ENCODE data around the gene REX1BD. TPM values are rescaled to one million over a fixed set of nuclear protein-coding genes. Genes with fewer than 3 reads are reported as not detected.

Gene REX1BD
- total RNA-seq, 1 donor from 2014 or later = 54.3 TPM

DNA sequence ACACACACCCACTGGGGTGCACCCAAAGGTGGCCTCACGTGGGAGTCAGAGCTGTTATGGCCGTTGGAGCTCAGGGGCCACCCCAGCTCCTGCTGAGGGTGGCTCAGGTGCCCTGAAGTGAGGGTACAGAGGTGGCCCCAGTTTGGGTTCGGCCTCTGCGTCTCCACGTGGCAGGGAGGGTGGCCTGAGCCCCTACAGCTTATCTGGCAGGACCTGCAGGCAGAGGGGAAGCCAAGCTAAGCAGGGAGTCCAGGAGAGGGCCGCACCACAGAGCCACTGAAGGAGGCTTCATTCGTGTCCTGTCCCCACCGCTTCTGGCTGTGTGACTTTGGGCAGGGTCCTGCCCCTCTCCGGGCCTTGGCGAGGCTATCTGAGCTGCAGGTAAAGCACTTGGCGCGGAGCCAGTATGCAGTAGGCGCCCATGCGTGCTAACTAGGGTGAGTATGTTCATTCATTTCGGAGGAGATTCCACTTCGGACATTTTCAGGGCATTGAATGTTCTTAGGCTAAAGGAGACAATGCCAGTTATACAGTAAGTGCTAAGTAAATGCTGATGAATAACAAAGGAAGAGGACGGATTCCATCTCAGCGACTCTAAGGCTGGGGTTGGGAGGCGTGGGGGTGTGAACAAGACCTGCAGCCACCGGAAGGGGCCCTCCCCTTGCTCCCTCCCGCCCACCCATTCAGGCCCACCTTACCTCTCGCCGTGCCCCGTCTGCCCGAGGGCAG is 4.9 kb downstream of the REX1BD start:
- H3K9me3 Mint-ChIP-seq (ENCODE audit: unreplicated experiment) = peaks cover 25% of the 10 kb centered on the region
- TF ChIP-seq, protein P1, sequence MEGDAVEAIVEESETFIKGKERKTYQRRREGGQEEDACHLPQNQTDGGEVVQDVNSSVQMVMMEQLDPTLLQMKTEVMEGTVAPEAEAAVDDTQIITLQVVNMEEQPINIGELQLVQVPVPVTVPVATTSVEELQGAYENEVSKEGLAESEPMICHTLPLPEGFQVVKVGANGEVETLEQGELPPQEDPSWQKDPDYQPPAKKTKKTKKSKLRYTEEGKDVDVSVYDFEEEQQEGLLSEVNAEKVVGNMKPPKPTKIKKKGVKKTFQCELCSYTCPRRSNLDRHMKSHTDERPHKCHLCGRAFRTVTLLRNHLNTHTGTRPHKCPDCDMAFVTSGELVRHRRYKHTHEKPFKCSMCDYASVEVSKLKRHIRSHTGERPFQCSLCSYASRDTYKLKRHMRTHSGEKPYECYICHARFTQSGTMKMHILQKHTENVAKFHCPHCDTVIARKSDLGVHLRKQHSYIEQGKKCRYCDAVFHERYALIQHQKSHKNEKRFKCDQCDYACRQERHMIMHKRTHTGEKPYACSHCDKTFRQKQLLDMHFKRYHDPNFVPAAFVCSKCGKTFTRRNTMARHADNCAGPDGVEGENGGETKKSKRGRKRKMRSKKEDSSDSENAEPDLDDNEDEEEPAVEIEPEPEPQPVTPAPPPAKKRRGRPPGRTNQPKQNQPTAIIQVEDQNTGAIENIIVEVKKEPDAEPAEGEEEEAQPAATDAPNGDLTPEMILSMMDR (IDR thresholded peaks at IDR 0.05; ENCODE audit: partially characterized antibody, unreplicated experiment) = no peak
- H3K36me3 Mint-ChIP-seq (ENCODE audit: unreplicated experiment) = no peaks in the 10 kb centered on the region
- H3K27me3 Mint-ChIP-seq (ENCODE audit: unreplicated experiment) = peaks cover 15% of the 10 kb centered on the region
- H3K4me3 Mint-ChIP-seq (ENCODE audit: unreplicated experiment) = peak overlapping the region; percentile 81
- H3K4me1 Mint-ChIP-seq (ENCODE audit: low read depth, unreplicated experiment) = peaks cover 5% of the 10 kb centered on the region
- no peak overlapping the region for H3K27ac Mint-ChIP-seq (ENCODE audit: unreplicated experiment)
- DNase-seq = no peak

DNA sequence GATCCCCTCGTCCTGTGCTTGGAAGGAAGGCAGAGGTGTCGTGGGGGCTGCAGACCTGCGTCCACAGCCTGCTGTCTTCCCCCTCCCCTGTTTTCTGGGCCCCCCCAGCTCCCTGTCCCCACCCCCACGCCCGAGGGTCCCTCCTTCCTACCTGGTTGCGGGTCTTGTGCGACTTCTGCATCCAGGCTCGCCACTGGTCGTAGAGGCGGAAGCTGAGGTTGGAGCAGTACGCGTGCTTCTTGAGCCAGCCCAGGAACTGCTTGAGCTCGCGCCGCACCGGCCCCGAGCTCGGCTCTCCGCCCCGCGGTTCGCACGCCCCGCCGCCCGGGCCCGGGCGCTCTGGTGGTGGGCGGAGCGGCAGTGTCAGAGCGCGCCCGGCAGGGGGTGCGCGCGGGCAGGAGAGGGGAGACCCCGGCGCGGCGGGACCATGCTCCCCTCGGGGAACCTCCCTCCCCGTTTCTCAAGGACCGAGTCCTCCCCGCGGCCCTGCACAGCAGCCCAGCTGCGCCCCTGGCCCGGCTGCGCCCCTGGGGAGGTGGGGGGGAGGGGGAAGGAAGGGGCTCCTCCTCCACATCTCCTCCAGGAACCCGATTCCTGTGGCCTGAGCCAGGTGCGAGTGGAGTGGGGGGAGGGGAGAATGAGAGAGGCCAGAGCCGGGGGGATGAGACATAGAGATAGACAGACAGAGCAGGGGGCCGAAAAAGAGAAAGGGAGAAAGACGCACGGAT is 5.7 kb downstream of the REX1BD start:
- Mint-ChIP-seq H3K9me3 (ENCODE audit: unreplicated experiment) (peaks cover 25% of the 10 kb centered on the region), H3K27ac (ENCODE audit: unreplicated experiment) (peak overlapping the region; percentile 90), H3K36me3 (ENCODE audit: unreplicated experiment) (no peaks in the 10 kb centered on the region), H3K27me3 (ENCODE audit: unreplicated experiment) (peaks cover 15% of the 10 kb centered on the region), H3K4me1 (ENCODE audit: low read depth, unreplicated experiment) (peaks cover 5% of the 10 kb centered on the region), H3K4me3 (ENCODE audit: unreplicated experiment) (peak overlapping the region; percentile 91)
- TF ChIP-seq, protein P1 (IDR thresholded peaks at IDR 0.05; ENCODE audit: partially characterized antibody, unreplicated experiment) = peak; percentile 93
- DNase-seq = peak; percentile 87

DNA sequence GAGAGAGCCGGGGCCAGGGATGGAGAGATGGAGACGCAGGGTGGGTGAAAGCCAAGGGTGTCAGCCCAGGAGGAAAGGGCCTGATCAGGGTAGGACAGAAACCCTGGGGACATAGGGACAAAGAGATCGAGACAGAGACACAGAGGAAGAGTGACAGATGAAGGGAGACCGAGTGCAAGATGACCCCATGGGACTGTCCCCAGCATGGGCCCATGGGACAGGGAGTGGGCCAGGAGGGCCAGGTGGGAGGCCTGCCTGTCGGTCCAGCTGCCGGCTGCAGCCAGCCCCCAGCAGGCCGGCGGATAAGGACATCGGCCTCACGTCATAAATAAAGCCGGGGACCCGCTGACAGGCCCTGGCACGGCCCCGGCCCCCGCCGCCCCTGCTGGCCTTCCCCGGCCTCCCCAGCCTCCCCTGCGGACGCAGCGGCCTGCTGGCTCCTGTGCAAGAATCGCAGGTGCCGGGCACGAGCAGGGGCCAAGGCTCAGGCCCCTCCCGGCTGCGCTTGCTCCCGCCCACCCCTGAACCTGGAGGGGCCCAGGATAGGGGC is 6.3 kb downstream of the REX1BD start:
- Mint-ChIP-seq H3K4me3 (ENCODE audit: unreplicated experiment) (peak overlapping the region; percentile 91), H3K4me1 (ENCODE audit: low read depth, unreplicated experiment) (peaks cover 5% of the 10 kb centered on the region), H3K9me3 (ENCODE audit: unreplicated experiment) (peaks cover 22% of the 10 kb centered on the region), H3K27me3 (ENCODE audit: unreplicated experiment) (peaks cover 13% of the 10 kb centered on the region), H3K36me3 (ENCODE audit: unreplicated experiment) (no peaks in the 10 kb centered on the region), H3K27ac (ENCODE audit: unreplicated experiment) (peak overlapping the region; percentile 90)
- TF ChIP-seq, protein P1 (IDR thresholded peaks at IDR 0.05; ENCODE audit: partially characterized antibody, unreplicated experiment) = no peak
- no peak for DNase-seq

DNA sequence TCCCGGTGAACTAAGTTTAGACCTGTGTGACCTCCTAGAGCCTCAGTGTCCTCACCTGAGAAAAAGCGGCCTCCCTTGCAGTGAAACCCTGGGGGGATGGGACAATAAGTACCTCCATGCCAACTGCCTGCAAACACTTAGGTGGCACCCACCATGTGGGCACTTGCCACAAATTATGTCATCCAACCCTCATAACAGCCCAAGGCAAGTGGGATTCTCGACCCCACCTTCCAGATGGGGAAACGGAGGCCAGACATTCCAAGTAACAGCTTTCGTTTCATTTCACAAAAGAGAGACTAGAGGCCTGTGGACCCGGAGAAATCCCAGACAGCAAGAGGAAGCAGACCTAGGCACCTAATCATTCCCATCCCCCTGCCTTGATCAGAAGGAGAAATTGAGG is 6.9 kb downstream of the REX1BD start:
- H3K36me3 Mint-ChIP-seq (ENCODE audit: unreplicated experiment) = no peaks in the 10 kb centered on the region
- H3K27ac Mint-ChIP-seq (ENCODE audit: unreplicated experiment) = no peak overlapping the region
- DNase-seq = no peak
- H3K9me3 Mint-ChIP-seq (ENCODE audit: unreplicated experiment) = peaks cover 17% of the 10 kb centered on the region
- H3K4me1 Mint-ChIP-seq (ENCODE audit: low read depth, unreplicated experiment) = peaks cover 4% of the 10 kb centered on the region
- H3K4me3 Mint-ChIP-seq (ENCODE audit: unreplicated experiment) = peak overlapping the region; percentile 49
- TF ChIP-seq, protein P1 (IDR thresholded peaks at IDR 0.05; ENCODE audit: partially characterized antibody, unreplicated experiment) = no peak
- peaks cover 12% of the 10 kb centered on the region for H3K27me3 Mint-ChIP-seq (ENCODE audit: unreplicated experiment)

All from glutamatergic neuron (in vitro differentiated cells).